OCI-LY1 (cell line): ENCODE data around the gene SP8.

ENCODE experiments used
- CTCF ChIP-seq: fragments of 200-600 bp; sonication (generic), shearing (Covaris generic); IDR thresholded peaks from 2 replicates; pipeline ENCODE4 v1.5.1; 2017; ENCODE audit warnings: mild to moderate bottlenecking, antibody characterized with exemption, low read length, moderate library complexity, mixed read lengths
- EZH2 ChIP-seq: fragments of 200-600 bp; sonication (generic), shearing (Covaris generic); IDR thresholded peaks from 2 replicates; pipeline ENCODE4 v1.8.0; 2017; ENCODE audit warnings: borderline replicate concordance, mixed run types, mild to moderate bottlenecking, antibody characterized with exemption, low read length, moderate library complexity, mixed read lengths

GRCh38 chr7:20798081-20798693 lies 11.5 kb upstream of the SP8 start:
- TF ChIP-seq CTCF (no peak), EZH2 (no peak)
